Karpas-422 (cell line): ENCODE measurements around the gene CRK. TPM values are rescaled to one million over a fixed set of nuclear protein-coding genes. Genes with fewer than 3 reads are reported as not detected.

Experiments
- DNase-seq: peaks from one replicate; pipeline ENCODE4 v3.0.0-alpha.2; 2015
- H2AFZ ChIP-seq: fragments of 200-600 bp; sonication (generic); 2 replicates; pipeline ENCODE4 v1.6.1; 2014; ENCODE audit warnings: antibody characterized with exemption, low read length, mixed read lengths
- H3K27ac ChIP-seq: fragments of 200-600 bp; sonication (generic); 2 replicates; pipeline ENCODE4 v1.5.1; 2014; ENCODE audit warnings: mild to moderate bottlenecking, low read length, moderate library complexity
- H3K27me3 ChIP-seq: fragments of 200-600 bp; sonication (generic); 2 replicates; pipeline ENCODE4 v1.6.1; 2014; ENCODE audit warnings: low read length, mixed read lengths
- H3K36me3 ChIP-seq: fragments of 200-600 bp; sonication (generic); 2 replicates; pipeline ENCODE4 v1.6.1; 2014; ENCODE audit warnings: low read length, mixed read lengths; ENCODE audit not compliant: insufficient read depth
- H3K4me1 ChIP-seq: fragments of 200-600 bp; sonication (generic); 2 replicates; pipeline ENCODE4 v1.6.1; 2014; ENCODE audit warnings: mild to moderate bottlenecking, low read length, mixed read lengths
- H3K4me2 ChIP-seq: fragments of 200-600 bp; sonication (generic); 2 replicates; pipeline ENCODE4 v1.6.1; 2014; ENCODE audit warnings: low read length, low read depth, mild to moderate bottlenecking; ENCODE audit not compliant: poor library complexity, severe bottlenecking
- H3K4me3 ChIP-seq: fragments of 200-600 bp; sonication (generic); 2 replicates; pipeline ENCODE4 v1.5.1; 2014; ENCODE audit warnings: mild to moderate bottlenecking, antibody characterized with exemption, low read length, mixed read lengths
- H3K79me2 ChIP-seq: fragments of 200-600 bp; sonication (generic); 2 replicates; pipeline ENCODE4 v1.6.1; 2014; ENCODE audit warnings: mild to moderate bottlenecking, low read length, mixed read lengths
- H3K9ac ChIP-seq: fragments of 200-600 bp; sonication (generic); 2 replicates; pipeline ENCODE4 v1.6.0; 2014; ENCODE audit warnings: low read length
- H3K9me2 ChIP-seq: fragments of 200-600 bp; sonication (generic), shearing (Covaris generic); replicated peaks from 2 replicates; pipeline ENCODE4 v1.6.0; 2014; ENCODE audit warnings: mild to moderate bottlenecking, low read length, moderate library complexity; ENCODE audit not compliant: insufficient read depth
- H3K9me3 ChIP-seq: fragments of 300-700, 200-600 bp; sonication (generic); 2 replicates; pipeline ENCODE4 v1.6.1; 2014; ENCODE audit warnings: low read length, mixed read lengths
- H4K20me1 ChIP-seq: fragments of 200-600 bp; sonication (generic); 2 replicates; pipeline ENCODE4 v1.6.1; 2014; ENCODE audit warnings: mild to moderate bottlenecking, antibody characterized with exemption, low read length, low read depth; ENCODE audit not compliant: insufficient read depth
- total RNA-seq: library from RNA; depleted of rRNA; stranded (reverse); fragments of >200 nt; shearing (Covaris generic); gene quantifications from 2 replicates; pipeline ENCODE4 v1.2.3, GENCODE V29; 2014; ENCODE audit warnings: low replicate concordance; rRNA removed

The CRK gene
- total RNA-seq, 1 experiment from 2014 or later, result 14.1 TPM

DNA sequence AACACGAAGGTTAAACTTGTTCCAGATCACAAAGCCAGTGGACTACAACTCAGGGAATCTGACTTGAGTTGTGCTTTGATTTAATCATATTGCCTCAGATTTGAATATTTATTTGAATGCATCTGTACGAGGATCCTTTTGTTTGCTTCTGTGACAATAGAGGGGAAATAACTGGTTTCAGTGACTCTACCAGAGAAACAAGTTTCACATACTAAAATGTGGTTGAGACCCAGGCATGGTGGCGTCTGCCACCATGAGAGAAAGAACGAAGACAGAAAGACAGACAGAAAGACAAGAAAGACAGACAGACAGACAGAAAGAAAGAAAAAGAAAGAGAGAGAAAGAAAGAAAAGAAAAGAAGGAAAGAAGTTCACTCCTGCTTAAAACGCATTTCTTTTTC, 80.0 kb downstream of the CRK start:
- Histone ChIP-seq H3K9me2 (no peaks in the 10 kb centered on the region), H3K27ac (no peak overlapping the region), H3K27me3 (no peaks in the 10 kb centered on the region), H3K4me3 (no peak overlapping the region), H3K4me2 (no peak overlapping the region), H4K20me1 (peaks cover 97% of the 10 kb centered on the region), H3K4me1 (peaks cover 62% of the 10 kb centered on the region), H3K9me3 (no peaks in the 10 kb centered on the region), H3K36me3 (peaks cover 23% of the 10 kb centered on the region; the same call in 1 of the 2 replicates), H2AFZ (no peak overlapping the region), H3K9ac (no peak overlapping the region), H3K79me2 (peaks cover 100% of the 10 kb centered on the region)
- DNase-seq, result no peak

DNA sequence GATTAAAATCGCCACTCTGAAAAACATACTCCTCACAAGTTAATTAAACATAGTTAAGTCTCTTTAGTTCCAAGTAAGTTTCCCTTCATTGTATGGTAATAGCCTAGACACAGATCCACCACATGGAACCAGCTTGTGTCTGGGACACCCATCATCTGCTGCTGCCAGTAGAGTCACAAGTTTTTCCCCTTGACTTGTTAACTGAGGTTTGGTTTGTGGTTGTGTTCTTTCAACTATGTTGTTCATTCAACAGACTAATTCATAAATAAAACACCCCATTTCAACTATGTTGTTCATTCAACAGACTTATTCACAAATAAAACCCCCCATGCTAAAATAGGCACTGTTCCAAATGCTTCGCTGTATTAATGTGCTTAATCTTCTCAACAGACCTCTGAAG, 80.4 kb downstream of the CRK start:
- Histone ChIP-seq H2AFZ (no peak overlapping the region), H3K4me1 (peaks cover 58% of the 10 kb centered on the region), H3K79me2 (peaks cover 100% of the 10 kb centered on the region), H4K20me1 (peaks cover 95% of the 10 kb centered on the region), H3K4me3 (no peak overlapping the region), H3K27ac (no peak overlapping the region), H3K36me3 (peaks cover 23% of the 10 kb centered on the region; the same call in 1 of the 2 replicates), H3K9me3 (no peaks in the 10 kb centered on the region), H3K27me3 (no peaks in the 10 kb centered on the region), H3K4me2 (no peak overlapping the region), H3K9ac (no peak overlapping the region), H3K9me2 (no peaks in the 10 kb centered on the region)
- DNase-seq, result no peak

DNA sequence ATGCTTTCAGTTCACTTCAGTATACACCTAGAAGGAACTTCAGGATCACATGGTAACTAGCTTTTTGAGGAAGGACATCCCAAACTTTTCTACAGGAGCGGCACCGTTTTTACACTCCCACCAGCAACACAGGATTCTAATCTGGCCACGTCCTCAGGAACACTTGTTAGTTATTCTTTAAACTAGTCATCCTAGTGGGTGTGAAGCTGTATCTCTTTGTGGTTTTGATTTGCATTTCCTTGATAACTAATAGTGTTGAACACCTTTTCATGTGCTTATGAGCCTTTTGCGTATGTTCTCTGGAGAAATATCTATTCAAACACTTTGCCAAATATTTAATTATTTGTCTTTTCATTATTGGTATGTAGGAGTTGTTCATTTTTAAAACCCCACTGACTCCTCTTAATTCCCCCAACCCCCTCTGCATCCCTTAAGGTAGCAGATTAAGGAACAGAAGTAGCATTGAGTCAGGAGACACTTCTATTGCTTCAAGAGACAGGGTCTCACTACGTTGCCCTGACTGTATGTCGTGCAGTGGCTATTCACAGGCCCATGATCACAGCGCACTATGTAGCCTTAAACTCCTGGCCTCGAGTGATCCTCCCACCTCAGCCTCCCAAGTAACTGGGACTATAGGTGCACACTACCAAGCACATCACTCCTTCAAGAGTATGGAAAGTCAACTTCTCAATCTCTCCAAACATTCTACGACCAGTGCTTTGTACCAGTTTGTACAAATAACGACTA, 81.4 kb downstream of the CRK start:
- H3K9me2 ChIP-seq, result no peaks in the 10 kb centered on the region
- no peaks in the 10 kb centered on the region for H3K27me3 ChIP-seq
- H3K79me2 ChIP-seq, result peaks cover 100% of the 10 kb centered on the region
- no peak overlapping the region for H3K4me3 ChIP-seq
- DNase-seq, result no peak
- peaks cover 52% of the 10 kb centered on the region for H3K4me1 ChIP-seq
- no peak overlapping the region for H3K9ac ChIP-seq
- peaks cover 87% of the 10 kb centered on the region for H4K20me1 ChIP-seq
- peaks cover 22% of the 10 kb centered on the region; the same call in 1 of the 2 replicates for H3K36me3 ChIP-seq
- no peaks in the 10 kb centered on the region for H3K9me3 ChIP-seq
- H2AFZ ChIP-seq, result no peak overlapping the region
- no peak overlapping the region for H3K4me2 ChIP-seq
- H3K27ac ChIP-seq, result no peak overlapping the region

DNA sequence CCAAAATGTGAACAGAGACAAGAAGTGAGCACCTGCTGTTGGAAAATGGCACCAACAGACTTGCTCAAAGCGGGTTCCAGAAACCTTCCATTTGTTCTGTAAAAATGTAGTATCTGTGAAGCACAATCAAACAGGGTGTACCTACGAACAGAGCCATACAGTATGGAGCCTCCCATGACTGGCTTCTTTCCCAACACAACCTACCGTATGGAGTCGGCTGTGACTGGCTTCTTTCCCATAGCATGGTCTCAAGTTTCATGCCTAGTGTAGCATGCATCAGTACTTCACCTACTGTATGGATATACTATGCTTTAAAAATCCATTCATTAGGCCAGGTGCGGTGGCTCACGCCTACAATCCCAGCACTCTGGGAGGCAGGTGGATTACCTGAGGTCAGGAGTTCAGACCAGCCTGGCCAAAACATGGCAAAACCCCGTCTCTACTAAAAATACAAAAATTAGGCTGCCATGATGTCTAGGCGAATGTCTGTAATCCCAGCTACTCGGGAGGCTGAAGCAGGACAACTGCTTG, 82.3 kb downstream of the CRK start:
- Histone ChIP-seq H3K4me3 (no peak overlapping the region), H3K27me3 (no peaks in the 10 kb centered on the region), H3K4me1 (peaks cover 44% of the 10 kb centered on the region), H3K79me2 (peaks cover 100% of the 10 kb centered on the region), H3K36me3 (peaks cover 13% of the 10 kb centered on the region; the same call in 1 of the 2 replicates), H3K4me2 (no peak overlapping the region), H3K9me3 (no peaks in the 10 kb centered on the region), H3K27ac (no peak overlapping the region), H3K9me2 (no peaks in the 10 kb centered on the region), H3K9ac (no peak overlapping the region), H2AFZ (no peak overlapping the region), H4K20me1 (peaks cover 87% of the 10 kb centered on the region)
- DNase-seq, result no peak

DNA sequence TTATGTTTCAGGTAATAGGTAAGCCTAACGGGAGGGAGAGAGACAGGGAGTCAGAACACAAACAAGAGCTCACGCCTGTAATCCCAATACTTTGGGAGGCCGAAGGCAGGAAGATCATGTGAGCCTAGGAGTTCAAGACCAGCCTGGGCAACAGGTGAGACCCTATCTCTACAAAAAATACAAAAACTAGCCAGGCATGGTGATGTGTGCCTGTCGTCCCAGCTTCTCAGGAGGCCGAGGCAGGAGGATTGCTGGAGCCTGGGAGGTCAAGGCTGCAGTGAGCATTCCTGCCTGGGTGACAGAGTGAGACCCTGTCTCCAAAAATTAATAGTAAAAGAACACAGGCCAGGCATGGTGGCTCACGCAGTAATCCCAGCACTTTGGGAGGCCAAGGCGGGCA, 83.4 kb downstream of the CRK start:
- H4K20me1 ChIP-seq, result peaks cover 79% of the 10 kb centered on the region
- H3K36me3 ChIP-seq, result peaks cover 13% of the 10 kb centered on the region; the same call in 1 of the 2 replicates

DNA sequence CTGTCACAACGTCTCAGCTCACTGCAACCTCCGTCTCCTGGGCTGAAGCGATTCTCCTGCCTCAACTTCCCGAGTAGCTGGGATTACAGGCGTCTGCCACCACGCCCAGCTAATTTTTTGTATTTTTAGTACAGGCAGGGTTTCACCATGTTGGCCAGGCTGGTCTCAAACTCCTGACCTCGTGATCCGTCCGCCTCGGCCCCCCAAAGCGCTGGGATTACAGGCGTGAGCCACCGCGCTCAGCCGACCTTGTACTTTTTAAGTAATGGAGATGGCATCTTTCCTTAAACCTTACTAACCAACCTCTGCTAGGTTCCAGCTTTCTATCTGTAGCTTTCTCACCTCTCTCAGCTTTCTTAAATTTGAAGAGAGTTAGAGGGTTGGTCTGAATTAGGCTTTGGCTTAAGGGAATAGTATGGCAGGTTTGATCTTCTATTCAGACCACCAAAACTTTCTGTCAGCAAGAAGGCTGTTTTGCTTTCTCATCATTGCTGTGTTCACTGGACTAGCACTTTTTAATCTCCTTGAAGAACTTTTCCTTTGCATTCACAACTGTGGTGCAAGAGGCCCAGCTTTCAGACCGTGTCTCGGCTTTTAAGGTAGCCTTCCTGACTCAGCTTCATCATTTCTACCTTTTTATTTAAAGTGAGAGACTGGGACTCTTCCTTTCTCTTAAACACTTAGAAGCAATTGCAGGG, 84.0 kb downstream of the CRK start:
- Histone ChIP-seq H3K4me3 (no peak overlapping the region), H3K9me2 (no peaks in the 10 kb centered on the region), H4K20me1 (peaks cover 77% of the 10 kb centered on the region), H3K27ac (no peak overlapping the region), H3K4me1 (peaks cover 28% of the 10 kb centered on the region), H3K27me3 (no peaks in the 10 kb centered on the region), H3K9me3 (no peaks in the 10 kb centered on the region), H3K4me2 (no peak overlapping the region), H3K36me3 (peaks cover 13% of the 10 kb centered on the region; the same call in 1 of the 2 replicates), H2AFZ (no peak overlapping the region), H3K79me2 (peaks cover 100% of the 10 kb centered on the region), H3K9ac (no peak overlapping the region)
- DNase-seq, result no peak

More for the DNA sequence above, 83.4 kb downstream of the CRK start:
- peaks cover 34% of the 10 kb centered on the region for H3K4me1 ChIP-seq
- no peak overlapping the region for H3K27ac ChIP-seq
- H3K9me2 ChIP-seq, result no peaks in the 10 kb centered on the region
- H3K79me2 ChIP-seq, result peaks cover 100% of the 10 kb centered on the region
- H3K9me3 ChIP-seq, result no peaks in the 10 kb centered on the region
- no peak overlapping the region for H3K4me3 ChIP-seq
- no peak overlapping the region for H3K4me2 ChIP-seq
- H3K9ac ChIP-seq, result no peak overlapping the region
- H3K27me3 ChIP-seq, result no peaks in the 10 kb centered on the region
- no peak overlapping the region for H2AFZ ChIP-seq
- no peak for DNase-seq

Other genes starting within 250 kb of the CRK start
- not detected in 2 replicates for gene BHLHA9, start 185.8 kb downstream of the CRK start, total RNA-seq
- not detected in 2 replicates for gene TRARG1, start 176.6 kb downstream of the CRK start, total RNA-seq
- gene YWHAE, start 56.0 kb downstream of the CRK start, total RNA-seq, result 189 and 298 TPM in 2 replicates
- gene MYO1C, start 36.5 kb upstream of the CRK start, total RNA-seq, result 14.7 and 20.5 TPM in 2 replicates
- 61.7 and 102 TPM in 2 replicates for gene INPP5K, start 60.4 kb upstream of the CRK start, total RNA-seq
- 26.2 and 28.9 TPM in 2 replicates for gene PITPNA, start 106.6 kb upstream of the CRK start, total RNA-seq
- 10.0 and 10.8 TPM in 2 replicates for gene SLC43A2, start 172.6 kb upstream of the CRK start, total RNA-seq
- 0.18 TPM in 1 of 2 replicates, not detected in the other for gene SCARF1, start 189.5 kb upstream of the CRK start, total RNA-seq
- gene RILP, start 193.6 kb upstream of the CRK start, total RNA-seq, result 1.7 TPM in 1 of 2 replicates, not detected in the other
- gene PRPF8, start 228.6 kb upstream of the CRK start, total RNA-seq, result 105 and 130 TPM in 2 replicates